Endothelial cell of umbilical vein (primary cell): ENCODE results near the gene OXNAD1. TPM values are rescaled to one million over a fixed set of nuclear protein-coding genes. Genes with fewer than 3 reads are reported as not detected.

Experiments
- BruUV-seq: library from RNA; stranded (reverse); fragments of 400-500 nt; replicated peaks from 2 replicates; lab custom pipeline; 2021; lab: Mats Ljungman, UMichigan
- CTCF ChIA-PET: fragments of 300-600, 350-600 bp; sonication (Branson Sonifier 250); formaldehyde crosslinking; loops from one replicate; lab custom pipeline; 2021; ENCODE audit warnings: antibody characterized with exemption, inconsistent platforms; lab: Charles Lee
- POLR2A ChIA-PET: fragments of 300-600, 350-600 bp; sonication (Branson Sonifier 250); formaldehyde crosslinking; loops from one replicate; lab custom pipeline; 2021; ENCODE audit warnings: antibody characterized with exemption, inconsistent platforms; lab: Charles Lee
- DNase-seq: peaks from one replicate; pipeline ENCODE4 v3.0.0-alpha.2; 2011; ENCODE audit warnings: low read depth, low spot score
- FAIRE-seq: peaks from 2 replicates; lab custom pipeline; 2011; peaks lifted over from hg19 to GRCh38; lab: Jason Lieb, UNC
- H2AFZ ChIP-seq: 2 replicates; pipeline ENCODE4 v1.6.0; 2012; ENCODE audit warnings: low read depth, low read length, control low read depth, inconsistent platforms
- H3K27ac ChIP-seq: 2 replicates; pipeline ENCODE4 v1.5.1; 2011; ENCODE audit warnings: low read depth, mild to moderate bottlenecking, control low read depth, low read length, moderate library complexity; ENCODE audit not compliant: insufficient read depth
- H3K27me3 ChIP-seq, 2 experiments: 2 replicates each; pipeline versions ENCODE4 v1.6.0 to v1.6.1; 2011; ENCODE audit warnings: low read length in 2 of 2, mixed read lengths in 1 of 2; ENCODE audit not compliant: control insufficient read depth in 2 of 2, insufficient read depth in 2 of 2
- H3K36me3 ChIP-seq, 2 experiments: 2 replicates in 1 of 2; 3 replicates in 1 of 2; pipeline ENCODE4 v1.5.1; 2011; ENCODE audit warnings: low read length in 2 of 2, mild to moderate bottlenecking in 1 of 2, moderate library complexity in 1 of 2; ENCODE audit not compliant: control insufficient read depth in 2 of 2, insufficient read depth in 2 of 2; ENCODE audit errors: extremely low read depth in 1 of 2
- H3K4me1 ChIP-seq: 3 replicates; pipeline ENCODE4 v1.5.1; 2011; ENCODE audit warnings: mild to moderate bottlenecking, low read length; ENCODE audit not compliant: control insufficient read depth, insufficient read depth; ENCODE audit errors: extremely low read depth
- H3K4me2 ChIP-seq: 2 replicates; pipeline ENCODE4 v1.6.1; 2011; ENCODE audit warnings: low read length, control low read depth, mixed read lengths; ENCODE audit not compliant: insufficient read depth
- H3K4me3 ChIP-seq, 3 experiments: fragments of 200-600 bp in 1 of 3; sonication (generic), shearing (Covaris generic) in 1 of 3; replicated peaks in 1 of 3; 2 replicates each; pipeline ENCODE4 v1.5.1; 2011 to 2016; ENCODE audit warnings: control low read depth in 3 of 3, low read length in 3 of 3, mild to moderate bottlenecking in 2 of 3, inconsistent platforms in 1 of 3, low read depth in 1 of 3, moderate library complexity in 1 of 3; ENCODE audit not compliant: insufficient read depth in 1 of 3
- H3K79me2 ChIP-seq: 2 replicates; pipeline ENCODE4 v1.6.0; 2012; ENCODE audit warnings: low read length, inconsistent platforms; ENCODE audit not compliant: control insufficient read depth, insufficient read depth
- H3K9ac ChIP-seq: replicated peaks from 2 replicates; pipeline ENCODE3; 2011; ENCODE audit warnings: low read length, control low read depth; ENCODE audit not compliant: insufficient read depth; ENCODE audit errors: extremely low read depth
- H3K9me1 ChIP-seq: replicated peaks from 3 replicates; pipeline ENCODE4 v1.6.0; 2011; ENCODE audit warnings: mild to moderate bottlenecking, low read length; ENCODE audit not compliant: control insufficient read depth, insufficient read depth; ENCODE audit errors: extremely low read depth
- H3K9me3 ChIP-seq: replicated peaks from 2 replicates; pipeline ENCODE4 v1.5.1; 2012; ENCODE audit warnings: low read length, inconsistent platforms; ENCODE audit not compliant: control insufficient read depth, insufficient read depth
- H4K20me1 ChIP-seq: replicated peaks from 2 replicates; pipeline ENCODE3; 2011; ENCODE audit warnings: mild to moderate bottlenecking, low read length; ENCODE audit not compliant: control insufficient read depth, insufficient read depth; ENCODE audit errors: extremely low read depth
- EZH2 ChIP-seq: IDR thresholded peaks from 2 replicates; pipeline ENCODE4 v1.6.1; 2012; ENCODE audit warnings: borderline replicate concordance, low read depth, mild to moderate bottlenecking, moderate library complexity, low read length, inconsistent platforms; ENCODE audit not compliant: severe bottlenecking
- FOS ChIP-seq: IDR thresholded peaks from 2 replicates; pipeline ENCODE4 v1.6.1; 2011; ENCODE audit warnings: mild to moderate bottlenecking, low read length, moderate library complexity, borderline replicate concordance; ENCODE audit not compliant: insufficient read depth
- GATA2 ChIP-seq: IDR thresholded peaks from 2 replicates; pipeline ENCODE4 v1.7.0; 2011; ENCODE audit warnings: low read depth, mild to moderate bottlenecking, moderate library complexity, mixed read lengths, low read length; ENCODE audit not compliant: insufficient read length, insufficient read depth
- JUN ChIP-seq: IDR thresholded peaks from 2 replicates; pipeline ENCODE4 v1.6.1; 2011; ENCODE audit warnings: borderline replicate concordance, low read depth; ENCODE audit not compliant: insufficient read length, insufficient read depth
- MAX ChIP-seq: IDR thresholded peaks from 2 replicates; pipeline ENCODE4 v1.6.1; 2011; ENCODE audit not compliant: insufficient read depth, insufficient read length
- MYC ChIP-seq: IDR thresholded peaks from one replicate; pipeline ENCODE4 v1.6.1; 2011; ENCODE audit warnings: mild to moderate bottlenecking, low read depth, low read length
- POLR2A ChIP-seq: IDR thresholded peaks from 2 replicates; pipeline ENCODE4 v1.6.1; 2012; ENCODE audit warnings: low read depth, mild to moderate bottlenecking, control low read depth, low read length
- POLR2AphosphoS5 ChIP-seq: IDR thresholded peaks from 2 replicates; pipeline ENCODE4 v1.6.1; 2012; ENCODE audit warnings: low read depth, mild to moderate bottlenecking, control low read depth, low read length, moderate library complexity; ENCODE audit not compliant: insufficient read depth
- dilution Hi-C: fragments of 300-500 bp; cut with MboI; formaldehyde crosslinking; loops from one replicate; pipeline ENCODE4 v1.15.0; 2019; ENCODE audit warnings: low sequenced_read_pairs; ENCODE audit not compliant: extremely low pct_ligation_motif_present
- intact Hi-C: fragments of 100-400 bp; cut with micrococcal nuclease; formaldehyde crosslinking; loops from one replicate; pipeline ENCODE4 v1.10.0; 2022
- polyA plus RNA-seq, 4 experiments: library from polyadenylated mRNA; depleted of rRNA in 3 of 4; stranded (reverse) in 3 of 4; unstranded in 1 of 4; fragments of >200 nt; gene quantifications; 2 replicates each; pipeline versions ENCODE4 v1.2.1 to v1.2.3, GENCODE V29; 2011 to 2012; ENCODE audit warnings: missing spikeins in 1 of 4
- total RNA-seq: library from RNA; stranded (reverse); gene quantifications from 2 replicates; pipeline ENCODE4 v1.2.3, GENCODE V29; 2021
- TF ChIP-seq, protein P1 (sequence below), 2 donors: IDR thresholded peaks; 1 replicate in 1 of 2; 2 replicates in 1 of 2; pipeline ENCODE4 v1.5.1; 2011; ENCODE audit warnings: low read length in 2 of 2, mild to moderate bottlenecking in 2 of 2, moderate library complexity in 2 of 2, control low read depth in 1 of 2, inconsistent platforms in 1 of 2, low read depth in 1 of 2; ENCODE audit not compliant: insufficient read depth in 1 of 2; ENCODE audit errors: extremely low read depth in 1 of 2

OXNAD1 gene
- total and polyA plus RNA-seq, 2 donors (not counting 3 experiments of a cell fraction or from before 2014, with no cell fraction given): 5.5 to 9.7 TPM

- no peaks in the 10 kb centered on the region for H3K27me3 ChIP-seq
- H3K9me1 ChIP-seq: no peaks in the 10 kb centered on the region
- H3K9ac ChIP-seq: no peak overlapping the region
- dilution Hi-C loops (no loop called here), intact Hi-C loops (no loop called here)
- no peaks in the 10 kb centered on the region for H3K4me1 ChIP-seq
- H3K4me2 ChIP-seq: no peak overlapping the region
- BruUV-seq: no TSS peak
- no peaks in the 10 kb centered on the region for H3K9me3 ChIP-seq
- TF ChIP-seq POLR2AphosphoS5 (no peak), MYC (no peak), EZH2 (no peak), JUN (no peak), GATA2 (no peak), FOS (no peak), MAX (no peak), POLR2A (no peak)
- TF ChIP-seq, protein P1, sequence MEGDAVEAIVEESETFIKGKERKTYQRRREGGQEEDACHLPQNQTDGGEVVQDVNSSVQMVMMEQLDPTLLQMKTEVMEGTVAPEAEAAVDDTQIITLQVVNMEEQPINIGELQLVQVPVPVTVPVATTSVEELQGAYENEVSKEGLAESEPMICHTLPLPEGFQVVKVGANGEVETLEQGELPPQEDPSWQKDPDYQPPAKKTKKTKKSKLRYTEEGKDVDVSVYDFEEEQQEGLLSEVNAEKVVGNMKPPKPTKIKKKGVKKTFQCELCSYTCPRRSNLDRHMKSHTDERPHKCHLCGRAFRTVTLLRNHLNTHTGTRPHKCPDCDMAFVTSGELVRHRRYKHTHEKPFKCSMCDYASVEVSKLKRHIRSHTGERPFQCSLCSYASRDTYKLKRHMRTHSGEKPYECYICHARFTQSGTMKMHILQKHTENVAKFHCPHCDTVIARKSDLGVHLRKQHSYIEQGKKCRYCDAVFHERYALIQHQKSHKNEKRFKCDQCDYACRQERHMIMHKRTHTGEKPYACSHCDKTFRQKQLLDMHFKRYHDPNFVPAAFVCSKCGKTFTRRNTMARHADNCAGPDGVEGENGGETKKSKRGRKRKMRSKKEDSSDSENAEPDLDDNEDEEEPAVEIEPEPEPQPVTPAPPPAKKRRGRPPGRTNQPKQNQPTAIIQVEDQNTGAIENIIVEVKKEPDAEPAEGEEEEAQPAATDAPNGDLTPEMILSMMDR (IDR thresholded peaks at IDR 0.05; ENCODE audit: extremely low read depth in 1 of 2, insufficient read depth in 1 of 2, low read depth in 1 of 2, low read length in 2 of 2): no peak
- H4K20me1 ChIP-seq: no peaks in the 10 kb centered on the region
- no peak overlapping the region for H2AFZ ChIP-seq
- no peaks in the 10 kb centered on the region for H3K79me2 ChIP-seq
- FAIRE-seq: no peak
- ChIA-PET CTCF (no interaction called here), POLR2A (no interaction called here)
- H3K36me3 ChIP-seq: peaks cover 0 to 18% of the 10 kb centered on the region in 2 experiments
- no peak overlapping the region for H3K4me3 ChIP-seq
- DNase-seq: no peak
- no peak overlapping the region for H3K27ac ChIP-seq
Observed at GRCh38 chr3:16326724-16327349, 61.8 kb downstream of the OXNAD1 start.
